ENCODE measurements around the gene RIBC2.

RIBC2 gene

DNA sequence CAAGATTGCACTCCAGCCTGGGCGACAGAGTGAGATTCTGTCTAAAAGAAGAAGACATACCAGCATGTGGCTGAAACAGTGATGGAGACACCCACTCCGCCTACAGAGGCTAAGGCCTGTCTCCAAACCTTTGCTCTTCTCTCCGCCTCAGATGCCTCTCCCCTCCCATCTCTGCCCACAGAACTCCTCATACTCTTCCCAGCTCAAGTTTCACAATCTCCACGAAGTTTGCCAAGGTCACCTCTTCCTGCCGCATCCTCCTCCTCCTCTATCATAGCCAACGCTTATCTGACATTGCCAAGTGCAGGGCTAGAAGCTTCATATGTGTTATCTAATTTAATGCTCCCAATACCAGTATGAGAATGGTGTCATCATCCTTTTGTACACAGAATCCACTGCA is 63.3 kb downstream of the RIBC2 start:
- no peak for DNase-seq

DNA sequence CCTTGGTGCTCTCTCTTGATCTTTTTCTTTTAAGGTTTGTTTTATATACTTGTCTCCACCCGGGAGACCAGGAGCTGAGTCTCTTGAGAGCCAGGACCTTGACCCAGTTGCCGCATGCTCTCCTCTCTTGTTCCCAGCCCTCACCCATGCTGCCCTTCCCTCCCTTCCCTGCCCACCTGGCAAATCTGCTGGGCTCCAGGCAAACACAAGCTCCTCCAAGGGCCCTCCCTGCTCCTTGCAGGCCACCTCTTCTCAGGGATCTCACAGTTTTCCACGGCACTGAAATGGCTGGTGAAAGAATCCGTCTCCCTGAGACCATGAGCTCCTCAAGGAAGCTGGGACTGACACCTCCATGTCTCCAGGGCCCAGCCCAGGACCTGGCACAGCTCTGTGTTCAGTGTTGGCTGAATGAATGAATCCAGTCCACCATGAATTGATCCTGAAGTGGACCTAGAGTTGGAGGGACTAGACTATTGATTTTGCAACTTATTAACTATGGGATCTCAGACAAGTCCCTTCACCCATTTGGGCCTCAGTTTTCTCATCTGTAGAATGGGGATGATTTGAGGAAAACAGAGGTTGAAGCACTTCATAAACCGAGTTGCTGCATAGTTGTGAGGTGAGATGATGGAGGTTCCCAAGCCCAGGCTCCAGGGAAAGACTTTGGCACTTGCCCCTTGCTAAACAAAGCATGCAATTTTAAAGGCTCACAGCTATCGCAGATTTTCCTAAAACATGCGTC is 64.0 kb downstream of the RIBC2 start:
- DNase-seq: no peak

DNA sequence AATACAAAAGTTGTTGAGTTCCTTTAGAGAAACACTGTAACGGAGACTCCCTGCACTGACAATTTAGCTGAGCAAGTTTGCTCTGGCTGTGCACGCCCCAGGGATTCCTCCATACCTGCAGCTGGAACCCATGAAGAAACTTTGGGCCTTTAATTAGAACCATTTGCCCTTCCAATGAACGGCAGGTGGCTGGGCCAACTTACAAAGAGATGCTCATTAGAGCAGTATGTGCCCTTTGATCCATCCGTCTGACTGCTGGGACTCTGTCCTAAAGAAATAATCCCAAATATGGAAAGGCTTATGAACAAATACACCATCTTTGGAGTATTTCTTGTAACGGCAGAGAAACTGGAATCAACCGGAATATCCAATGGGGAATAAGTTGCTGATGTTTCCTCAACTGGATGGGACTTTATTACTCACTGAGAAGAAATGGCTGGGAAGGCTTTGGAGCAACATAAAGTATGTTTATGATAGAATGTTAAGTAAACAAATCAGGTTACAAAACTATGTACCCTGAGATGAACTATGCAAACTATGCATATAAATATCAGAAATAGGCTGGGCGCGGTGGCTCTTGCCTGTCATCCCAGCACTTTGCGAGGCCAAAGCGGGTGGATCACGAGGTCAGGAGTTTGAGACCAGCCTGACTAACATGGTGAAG is 64.7 kb downstream of the RIBC2 start:
- DNase-seq: no peak

DNA sequence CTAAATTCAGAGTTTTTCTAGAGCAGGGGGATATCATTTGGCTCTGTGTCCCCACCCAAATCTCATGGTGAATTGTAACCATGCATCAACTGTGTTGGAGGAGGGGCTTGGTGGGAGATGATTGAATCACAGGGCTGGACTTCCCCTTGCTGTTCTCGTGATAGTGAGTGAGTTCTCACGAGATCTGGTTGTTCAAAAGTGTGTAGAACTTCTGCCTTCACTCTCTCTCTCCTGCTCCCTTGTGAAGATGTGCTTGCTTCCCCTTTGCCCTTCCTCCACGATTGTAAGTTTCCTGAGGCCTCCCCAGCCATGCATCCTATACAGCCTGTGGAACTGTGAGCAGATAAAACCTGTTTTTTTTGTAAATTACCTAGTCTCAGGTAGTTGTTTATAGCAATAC is 67.2 kb downstream of the RIBC2 start:
- DNase-seq: no peak

DNA sequence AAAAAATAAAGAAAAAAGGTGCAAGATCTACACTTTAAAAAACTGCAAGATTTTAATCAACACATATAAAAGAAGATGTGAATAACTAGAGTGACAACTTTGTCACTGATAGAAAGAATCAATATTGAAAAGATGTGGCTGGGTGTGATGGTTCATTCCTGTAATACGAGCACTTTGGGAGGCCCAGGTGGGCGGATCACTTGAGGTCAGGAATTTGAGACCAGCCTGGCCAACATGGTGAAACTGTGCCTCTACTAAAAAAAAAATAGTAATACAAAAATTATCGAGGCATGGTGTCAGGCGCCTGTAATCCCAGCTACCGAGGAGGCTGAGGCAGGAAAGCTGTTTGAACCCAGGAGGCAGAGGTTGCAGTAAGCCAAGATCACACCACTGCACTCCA is 68.2 kb downstream of the RIBC2 start:
- no peak for DNase-seq

Measured in CD4-positive, alpha-beta T cell treated with Interleukin-17A for 1 hour (primary cell).